Osteoblast (primary cell): ENCODE data around the gene PRKCA. TPM values are rescaled to one million over a fixed set of nuclear protein-coding genes. Genes with fewer than 3 reads are reported as not detected.
A peak's percentile ranks its signal among the peaks of the same experiment; 100 is the strongest.

ENCODE experiments used
- DNase-seq: peaks from one replicate; pipeline ENCODE4 v3.0.0; 2011; ENCODE audit warnings: low spot score, mixed read lengths; ENCODE audit not compliant: insufficient read length; ENCODE audit errors: missing footprints
- H2AFZ ChIP-seq: 2 replicates; pipeline ENCODE4 v1.6.0; 2011; ENCODE audit warnings: mild to moderate bottlenecking, low read length
- H3K27ac ChIP-seq: 2 replicates; pipeline ENCODE4 v1.5.1; 2011; ENCODE audit warnings: mild to moderate bottlenecking, low read depth, low read length, moderate library complexity
- H3K27me3 ChIP-seq: 2 replicates; pipeline ENCODE4 v1.6.0; 2012; ENCODE audit warnings: mild to moderate bottlenecking, control low read depth, inconsistent platforms, low read length, moderate library complexity; ENCODE audit not compliant: insufficient read depth
- H3K36me3 ChIP-seq: 2 replicates; pipeline ENCODE4 v1.5.1; 2011; ENCODE audit warnings: mild to moderate bottlenecking, low read length, control low read depth, moderate library complexity; ENCODE audit not compliant: insufficient read depth
- H3K4me1 ChIP-seq: 2 replicates; pipeline ENCODE4 v1.5.1; 2011; ENCODE audit warnings: mild to moderate bottlenecking, low read length, control low read depth, moderate library complexity; ENCODE audit not compliant: insufficient read depth
- H3K4me2 ChIP-seq: 2 replicates; pipeline ENCODE4 v1.6.0; 2011; ENCODE audit warnings: mild to moderate bottlenecking, low read length; ENCODE audit not compliant: insufficient read depth
- H3K4me3 ChIP-seq: fragments of 200-600 bp; sonication (generic); 3 replicates; pipeline ENCODE4 v1.5.1; 2012; ENCODE audit warnings: mild to moderate bottlenecking, low read length, inconsistent platforms; ENCODE audit not compliant: insufficient read depth
- H3K79me2 ChIP-seq: 2 replicates; pipeline ENCODE4 v1.6.0; 2012; ENCODE audit warnings: mild to moderate bottlenecking, low read length, control low read depth, inconsistent platforms; ENCODE audit not compliant: insufficient read depth
- H3K9me3 ChIP-seq: 2 replicates; pipeline ENCODE4 v1.5.1; 2011; ENCODE audit warnings: low read depth, low read length, control low read depth
- H4K20me1 ChIP-seq: 2 replicates; pipeline ENCODE4 v1.6.0; 2012; ENCODE audit warnings: mild to moderate bottlenecking, low read length, control low read depth; ENCODE audit not compliant: insufficient read depth
- total RNA-seq: library from RNA; depleted of rRNA; stranded (reverse); fragments of >200 nt; gene quantifications from 2 replicates; pipeline ENCODE4 v1.2.3, GENCODE V29; 2012
- TF ChIP-seq, protein P1 (sequence below): IDR thresholded peaks from 2 replicates; pipeline ENCODE4 v1.5.1; 2011; ENCODE audit warnings: mild to moderate bottlenecking, low read depth, low read length, moderate library complexity; ENCODE audit errors: extremely low read depth

PRKCA gene
- total RNA-seq, 1 donor: 46.0 TPM

DNA sequence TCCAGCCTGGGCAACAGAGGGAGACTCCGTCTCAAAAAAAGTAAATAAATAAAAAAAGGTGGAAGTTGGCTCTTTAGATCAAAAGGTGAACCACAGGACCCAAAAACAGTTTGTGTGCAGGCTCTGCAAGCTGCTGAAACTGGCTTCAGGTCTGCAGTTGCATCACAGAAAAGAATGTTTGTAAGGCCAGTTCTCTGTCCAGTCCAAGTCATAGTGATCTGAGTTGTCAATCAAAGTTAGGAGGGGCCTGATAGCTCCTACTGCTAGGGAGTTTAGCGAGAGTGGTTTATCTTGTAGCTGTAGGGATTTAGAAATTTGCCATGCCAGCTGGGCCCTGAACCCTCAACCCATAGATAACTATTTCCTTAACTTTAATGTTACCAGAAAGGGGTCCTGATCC is 431.3 kb downstream of the PRKCA start:
- no peak for DNase-seq
- H3K27ac ChIP-seq: no peak overlapping the region
- H4K20me1 ChIP-seq: peaks cover 7% of the 10 kb centered on the region
- no peaks in the 10 kb centered on the region for H3K4me1 ChIP-seq
- H3K79me2 ChIP-seq: no peaks in the 10 kb centered on the region
- H3K4me2 ChIP-seq: no peak overlapping the region
- TF ChIP-seq, protein P1, sequence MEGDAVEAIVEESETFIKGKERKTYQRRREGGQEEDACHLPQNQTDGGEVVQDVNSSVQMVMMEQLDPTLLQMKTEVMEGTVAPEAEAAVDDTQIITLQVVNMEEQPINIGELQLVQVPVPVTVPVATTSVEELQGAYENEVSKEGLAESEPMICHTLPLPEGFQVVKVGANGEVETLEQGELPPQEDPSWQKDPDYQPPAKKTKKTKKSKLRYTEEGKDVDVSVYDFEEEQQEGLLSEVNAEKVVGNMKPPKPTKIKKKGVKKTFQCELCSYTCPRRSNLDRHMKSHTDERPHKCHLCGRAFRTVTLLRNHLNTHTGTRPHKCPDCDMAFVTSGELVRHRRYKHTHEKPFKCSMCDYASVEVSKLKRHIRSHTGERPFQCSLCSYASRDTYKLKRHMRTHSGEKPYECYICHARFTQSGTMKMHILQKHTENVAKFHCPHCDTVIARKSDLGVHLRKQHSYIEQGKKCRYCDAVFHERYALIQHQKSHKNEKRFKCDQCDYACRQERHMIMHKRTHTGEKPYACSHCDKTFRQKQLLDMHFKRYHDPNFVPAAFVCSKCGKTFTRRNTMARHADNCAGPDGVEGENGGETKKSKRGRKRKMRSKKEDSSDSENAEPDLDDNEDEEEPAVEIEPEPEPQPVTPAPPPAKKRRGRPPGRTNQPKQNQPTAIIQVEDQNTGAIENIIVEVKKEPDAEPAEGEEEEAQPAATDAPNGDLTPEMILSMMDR: no peak
- no peaks in the 10 kb centered on the region for H3K9me3 ChIP-seq
- no peak overlapping the region for H2AFZ ChIP-seq
- H3K27me3 ChIP-seq: no peaks in the 10 kb centered on the region
- H3K4me3 ChIP-seq: no peak overlapping the region
- peaks cover 33% of the 10 kb centered on the region for H3K36me3 ChIP-seq

DNA sequence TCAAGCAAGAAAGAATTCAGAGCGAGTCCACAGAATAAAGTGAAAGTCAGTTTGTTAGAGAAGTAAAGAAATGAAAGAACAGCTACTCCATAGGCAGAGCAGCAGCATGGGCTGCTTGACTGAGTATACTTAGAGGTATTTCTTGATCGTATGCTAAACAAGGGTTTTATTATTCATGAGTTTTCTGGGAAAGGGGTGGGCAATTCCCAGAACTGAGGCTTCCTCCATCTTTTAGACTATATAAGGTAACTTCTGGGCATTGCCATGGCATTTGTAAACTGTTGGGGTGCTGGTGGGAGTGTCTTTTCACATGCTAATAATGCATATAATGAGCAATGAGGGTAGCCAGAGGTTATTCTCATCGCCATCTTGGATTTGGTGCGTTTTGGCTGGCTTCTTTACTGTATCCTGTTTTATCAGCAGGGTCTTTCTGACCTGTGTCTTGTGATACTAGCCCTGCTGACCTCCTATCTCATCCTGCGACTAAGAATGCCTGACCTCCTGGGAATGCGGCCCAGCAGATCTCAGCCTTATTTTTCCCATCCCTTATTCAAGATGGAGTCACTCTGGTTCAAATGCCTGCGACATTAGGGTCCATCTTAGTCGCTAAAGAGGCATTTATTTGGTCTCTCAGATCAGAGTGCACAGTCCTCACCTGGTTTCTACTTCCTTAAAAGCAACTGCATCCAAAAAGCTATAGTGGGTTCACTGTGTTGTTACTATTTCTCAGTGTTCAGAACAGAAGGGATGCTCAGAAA is 432.0 kb downstream of the PRKCA start:
- DNase-seq: no peak

DNA sequence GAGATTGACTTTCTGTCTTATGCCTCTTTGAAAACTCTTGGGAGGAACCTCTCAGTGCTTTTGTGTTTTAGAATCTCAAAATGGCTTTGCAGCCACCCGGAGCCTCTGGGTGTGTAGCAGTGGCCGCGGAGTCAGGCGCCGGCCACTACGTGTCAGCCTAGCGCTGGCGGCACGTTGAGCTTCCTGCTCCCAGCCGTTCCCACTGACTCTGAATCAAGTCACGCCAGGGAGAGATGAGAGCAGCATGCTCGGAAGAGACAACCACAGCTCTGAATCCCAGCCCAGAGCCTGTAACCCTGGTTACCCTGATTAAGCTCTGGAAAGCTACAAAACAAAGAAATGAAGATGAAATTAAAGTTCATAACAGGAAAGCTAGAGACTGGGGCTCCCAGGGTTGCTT is 435.1 kb downstream of the PRKCA start:
- H3K27ac ChIP-seq: peak overlapping the region; percentile 56
- H3K36me3 ChIP-seq: peaks cover 66% of the 10 kb centered on the region
- no peaks in the 10 kb centered on the region for H3K9me3 ChIP-seq
- H3K27me3 ChIP-seq: no peaks in the 10 kb centered on the region
- no peak overlapping the region for H3K4me3 ChIP-seq
- DNase-seq: no peak
- H3K4me1 ChIP-seq: no peaks in the 10 kb centered on the region
- TF ChIP-seq, protein P1: peak; percentile 34
- H4K20me1 ChIP-seq: peaks cover 4% of the 10 kb centered on the region
- H3K4me2 ChIP-seq: no peak overlapping the region
- no peaks in the 10 kb centered on the region for H3K79me2 ChIP-seq
- no peak overlapping the region for H2AFZ ChIP-seq

More for the DNA sequence above, 432.0 kb downstream of the PRKCA start:
- Histone ChIP-seq H3K79me2 (no peaks in the 10 kb centered on the region), H3K4me2 (no peak overlapping the region), H3K36me3 (peaks cover 39% of the 10 kb centered on the region), H2AFZ (no peak overlapping the region), H3K27ac (no peak overlapping the region), H3K9me3 (no peaks in the 10 kb centered on the region), H4K20me1 (peaks cover 7% of the 10 kb centered on the region), H3K4me1 (no peaks in the 10 kb centered on the region), H3K27me3 (no peaks in the 10 kb centered on the region), H3K4me3 (no peak overlapping the region)
- TF ChIP-seq, protein P1: no peak

DNA sequence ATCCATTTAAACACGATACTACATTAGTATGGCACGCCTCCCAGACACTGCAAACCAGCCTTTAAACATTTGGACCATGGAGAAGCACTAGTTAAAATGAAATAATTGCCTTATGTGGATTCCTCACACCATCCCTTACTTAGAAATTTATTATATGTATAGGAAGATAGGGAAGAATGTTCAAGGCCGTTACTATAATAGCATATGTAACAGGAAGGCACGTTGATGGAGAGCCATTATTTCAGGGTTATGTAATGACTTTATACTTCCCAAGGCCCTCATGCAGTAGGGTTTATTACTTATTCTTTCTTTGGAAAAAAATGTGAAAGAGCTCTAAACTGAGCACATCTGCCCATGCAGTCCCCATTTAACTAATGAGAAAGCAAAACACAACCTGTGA is 435.9 kb downstream of the PRKCA start:
- TF ChIP-seq, protein P1: no peak
- H2AFZ ChIP-seq: no peak overlapping the region
- peaks cover 70% of the 10 kb centered on the region for H3K36me3 ChIP-seq

More for the DNA sequence above, 435.9 kb downstream of the PRKCA start:
- H3K9me3 ChIP-seq: no peaks in the 10 kb centered on the region
- no peak for DNase-seq
- H3K4me3 ChIP-seq: no peak overlapping the region
- H3K4me2 ChIP-seq: no peak overlapping the region
- no peaks in the 10 kb centered on the region for H3K27me3 ChIP-seq
- peak overlapping the region; percentile 26 for H3K27ac ChIP-seq
- H3K4me1 ChIP-seq: no peaks in the 10 kb centered on the region
- H3K79me2 ChIP-seq: no peaks in the 10 kb centered on the region
- H4K20me1 ChIP-seq: peaks cover 4% of the 10 kb centered on the region
